B cell (primary cell): ENCODE measurements around the gene CFAP65.

Source experiments
- EZH2 ChIP-seq: IDR thresholded peaks from 2 replicates; pipeline ENCODE4 v1.6.1; 2012; ENCODE audit warnings: borderline replicate concordance, low read depth, mild to moderate bottlenecking, moderate library complexity, low read length; ENCODE audit not compliant: insufficient read depth, poor library complexity, severe bottlenecking
- TF ChIP-seq, protein P1 (sequence below): fragments of 200-600 bp; IDR thresholded peaks from one replicate; pipeline ENCODE4 v1.8.0; 2022; ENCODE audit warnings: antibody characterized with exemption, mild to moderate bottlenecking

DNA sequence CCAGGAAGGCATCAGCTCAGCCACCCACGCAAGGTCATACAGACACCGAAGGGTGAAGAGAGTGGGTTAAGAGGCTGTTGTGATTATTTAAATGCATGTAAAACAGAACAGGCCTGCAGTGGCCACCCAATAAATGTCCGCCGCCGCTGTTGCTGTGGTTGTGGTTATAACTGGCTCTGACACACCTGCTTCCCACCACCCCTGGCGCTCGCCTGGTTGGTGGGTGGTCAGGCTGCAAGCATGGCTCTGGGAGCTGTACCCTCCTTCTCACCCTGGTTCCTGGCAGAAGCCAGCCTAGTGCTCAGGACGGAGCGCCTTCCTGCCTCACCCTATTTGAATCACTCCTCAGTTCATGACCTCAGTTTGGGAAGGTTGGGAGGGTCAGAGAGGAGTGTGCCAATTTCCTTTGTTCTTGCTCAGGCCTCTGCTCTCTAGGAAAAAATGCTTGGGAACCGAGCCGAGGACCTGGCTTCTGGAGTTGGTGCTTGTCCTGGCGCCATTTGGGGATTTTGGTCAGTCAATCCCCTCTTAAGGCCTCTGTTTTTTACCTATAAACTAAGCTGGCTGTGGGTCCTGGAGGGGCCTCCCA, 42.8 kb downstream of the CFAP65 start:
- TF ChIP-seq, protein P1, sequence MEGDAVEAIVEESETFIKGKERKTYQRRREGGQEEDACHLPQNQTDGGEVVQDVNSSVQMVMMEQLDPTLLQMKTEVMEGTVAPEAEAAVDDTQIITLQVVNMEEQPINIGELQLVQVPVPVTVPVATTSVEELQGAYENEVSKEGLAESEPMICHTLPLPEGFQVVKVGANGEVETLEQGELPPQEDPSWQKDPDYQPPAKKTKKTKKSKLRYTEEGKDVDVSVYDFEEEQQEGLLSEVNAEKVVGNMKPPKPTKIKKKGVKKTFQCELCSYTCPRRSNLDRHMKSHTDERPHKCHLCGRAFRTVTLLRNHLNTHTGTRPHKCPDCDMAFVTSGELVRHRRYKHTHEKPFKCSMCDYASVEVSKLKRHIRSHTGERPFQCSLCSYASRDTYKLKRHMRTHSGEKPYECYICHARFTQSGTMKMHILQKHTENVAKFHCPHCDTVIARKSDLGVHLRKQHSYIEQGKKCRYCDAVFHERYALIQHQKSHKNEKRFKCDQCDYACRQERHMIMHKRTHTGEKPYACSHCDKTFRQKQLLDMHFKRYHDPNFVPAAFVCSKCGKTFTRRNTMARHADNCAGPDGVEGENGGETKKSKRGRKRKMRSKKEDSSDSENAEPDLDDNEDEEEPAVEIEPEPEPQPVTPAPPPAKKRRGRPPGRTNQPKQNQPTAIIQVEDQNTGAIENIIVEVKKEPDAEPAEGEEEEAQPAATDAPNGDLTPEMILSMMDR = no peak
- no peak for TF ChIP-seq EZH2
